ENCODE measurements around the gene PRKCA. TPM values are rescaled to one million over a fixed set of nuclear protein-coding genes. Genes with fewer than 3 reads are reported as not detected.

Gene PRKCA
- total and polyA plus RNA-seq, 2 of the 13 experiments (the other 11 are each of a cell fraction or from before 2014, with no cell fraction given), result 18.5 to 21.5 TPM

DNA sequence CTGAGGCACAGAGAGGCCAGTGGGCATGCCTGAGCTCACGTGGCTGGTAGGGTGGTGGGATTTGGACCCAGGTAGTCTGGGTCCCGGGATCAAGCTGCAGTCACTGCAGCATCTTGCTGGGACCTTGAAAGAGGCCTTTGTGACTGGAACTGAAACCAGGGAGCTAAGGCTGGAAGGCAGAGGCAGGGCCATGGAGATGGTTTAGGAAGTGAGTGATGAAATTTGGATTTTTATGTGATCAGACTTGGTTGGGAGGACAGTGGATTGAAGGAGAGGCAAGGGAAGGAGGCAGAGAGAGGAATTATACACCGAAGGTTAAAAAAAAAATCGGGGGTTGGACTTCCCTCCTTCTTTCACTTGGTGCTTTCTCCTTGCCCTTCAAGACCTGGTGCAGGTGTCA lies 277.1 kb downstream of the PRKCA start:
- Histone ChIP-seq H3K27me3 (ENCODE audit: control insufficient read depth in 1 of 2, insufficient read depth in 2 of 2, low read length in 2 of 2) (no peaks in the 10 kb centered on the region), H2AFZ (ENCODE audit: low read length) (no peak overlapping the region), H3K79me2 (ENCODE audit: insufficient read depth, low read length) (no peaks in the 10 kb centered on the region), H3K4me2 (ENCODE audit: low read depth, low read length) (no peak overlapping the region), H3K9ac (ENCODE audit: insufficient read depth, low read depth, low read length) (no peak overlapping the region), H3K27ac (ENCODE audit: extremely low read length, insufficient read depth, low read length) (no peak overlapping the region), H3K36me3 (replicated peaks in 1 of 2; ENCODE audit: control insufficient read depth in 1 of 2, insufficient read depth in 2 of 2, low read length in 2 of 2) (no peaks in the 10 kb centered on the region; a peak in 2 of 5 replicates), H3K4me3 (replicated peaks in 1 of 3; ENCODE audit: insufficient read depth in 1 of 3, low read depth in 2 of 3, low read length in 3 of 3) (no peak overlapping the region), H3K4me1 (ENCODE audit: insufficient read depth, low read length) (peaks cover 39% of the 10 kb centered on the region), H3K9me3 (ENCODE audit: low read length) (no peaks in the 10 kb centered on the region), H4K20me1 (ENCODE audit: insufficient read depth, low read length) (no peaks in the 10 kb centered on the region)
- TF ChIP-seq, protein P1, sequence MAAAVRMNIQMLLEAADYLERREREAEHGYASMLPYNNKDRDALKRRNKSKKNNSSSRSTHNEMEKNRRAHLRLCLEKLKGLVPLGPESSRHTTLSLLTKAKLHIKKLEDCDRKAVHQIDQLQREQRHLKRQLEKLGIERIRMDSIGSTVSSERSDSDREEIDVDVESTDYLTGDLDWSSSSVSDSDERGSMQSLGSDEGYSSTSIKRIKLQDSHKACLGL (CRISPR knock-in tag; IDR thresholded peaks at IDR 0.05), result no peak
- TF ChIP-seq, protein P2, sequence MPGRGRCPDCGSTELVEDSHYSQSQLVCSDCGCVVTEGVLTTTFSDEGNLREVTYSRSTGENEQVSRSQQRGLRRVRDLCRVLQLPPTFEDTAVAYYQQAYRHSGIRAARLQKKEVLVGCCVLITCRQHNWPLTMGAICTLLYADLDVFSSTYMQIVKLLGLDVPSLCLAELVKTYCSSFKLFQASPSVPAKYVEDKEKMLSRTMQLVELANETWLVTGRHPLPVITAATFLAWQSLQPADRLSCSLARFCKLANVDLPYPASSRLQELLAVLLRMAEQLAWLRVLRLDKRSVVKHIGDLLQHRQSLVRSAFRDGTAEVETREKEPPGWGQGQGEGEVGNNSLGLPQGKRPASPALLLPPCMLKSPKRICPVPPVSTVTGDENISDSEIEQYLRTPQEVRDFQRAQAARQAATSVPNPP (CRISPR knock-in tag; IDR thresholded peaks at IDR 0.05), result 0 out of 2 replicates have a peak, but pooled peaks have one; percentile 15
- no peak for DNase-seq (ENCODE audit: low spot score)
- no peak for ATAC-seq
- CTCF ChIA-PET (ENCODE audit: low intra/inter-chr PET ratio, low total read pairs), result no interaction called here
- POLR2A ChIA-PET, result no interaction called here
- no peak for FAIRE-seq
- intact Hi-C loops (cut with micrococcal nuclease; ENCODE audit: unreplicated experiment) (no loop called here), in situ Hi-C loops (cut with HindIII; ENCODE audit: extremely low pct_ligation_motif_present, low pct_unique_long_range_greater_than_20kb) (no loop called here)
- BruUV-seq (replicated peaks), result no TSS peak
- 89% methylated on average over 4 of the region's 4 CpGs for WGBS (ENCODE audit: low lambda C conversion rate)

DNA sequence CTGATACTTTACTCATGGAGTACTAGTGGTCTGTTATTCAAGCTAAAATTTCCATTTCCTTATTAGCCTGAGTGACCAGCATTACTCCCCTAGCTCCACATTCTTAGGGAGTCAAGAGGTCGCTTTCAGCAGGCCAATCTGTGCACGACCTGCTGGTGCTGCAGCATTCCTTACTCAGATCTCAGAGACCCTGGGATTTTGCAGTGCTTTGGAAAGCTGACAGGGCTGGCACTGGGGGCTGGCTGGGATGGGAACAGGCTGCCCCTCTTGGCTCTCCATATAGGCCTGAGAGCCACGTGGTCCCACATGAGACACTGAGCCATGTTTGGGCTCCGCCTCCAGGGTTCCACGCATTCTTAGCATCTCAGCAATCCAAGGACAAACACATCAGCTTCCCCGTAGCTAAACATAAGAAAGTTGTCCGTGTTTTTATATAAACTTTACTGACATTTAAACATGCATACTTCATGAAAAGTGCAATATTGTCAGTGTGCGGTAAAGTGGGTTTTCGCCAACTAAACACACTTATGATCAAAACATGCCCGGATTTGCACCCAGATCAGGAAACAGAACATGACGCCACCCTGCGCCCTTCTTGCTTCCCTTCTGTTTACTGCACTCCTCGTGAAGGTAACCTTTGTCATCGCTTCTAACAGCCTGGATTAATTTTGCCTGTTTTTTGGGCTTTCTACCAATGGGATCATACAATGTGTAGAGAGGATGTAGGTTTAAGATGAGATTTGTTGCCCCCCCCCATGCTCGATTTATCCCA lies 278.0 kb downstream of the PRKCA start:
- CTCF ChIA-PET (ENCODE audit: low intra/inter-chr PET ratio, low total read pairs), result no interaction called here
- no TSS peak for BruUV-seq (replicated peaks)
- intact Hi-C loops (cut with micrococcal nuclease; ENCODE audit: unreplicated experiment), result no loop called here
- peak; percentile 40 for ATAC-seq
- H3K27me3 ChIP-seq (ENCODE audit: control insufficient read depth in 1 of 2, insufficient read depth in 2 of 2, low read length in 2 of 2), result no peaks in the 10 kb centered on the region
- no peak overlapping the region for H3K27ac ChIP-seq (ENCODE audit: extremely low read length, insufficient read depth, low read length)
- peak; percentile 40 for DNase-seq (ENCODE audit: low spot score)
- no peak overlapping the region for H3K4me2 ChIP-seq (ENCODE audit: low read depth, low read length)
- no peaks in the 10 kb centered on the region for H3K9me3 ChIP-seq (ENCODE audit: low read length)
- no peaks in the 10 kb centered on the region for H4K20me1 ChIP-seq (ENCODE audit: insufficient read depth, low read length)
- no peak overlapping the region for H3K9ac ChIP-seq (ENCODE audit: insufficient read depth, low read depth, low read length)
- no peaks in the 10 kb centered on the region for H3K79me2 ChIP-seq (ENCODE audit: insufficient read depth, low read length)
- H3K36me3 ChIP-seq (replicated peaks in 1 of 2; ENCODE audit: control insufficient read depth in 1 of 2, insufficient read depth in 2 of 2, low read length in 2 of 2), result no peaks in the 10 kb centered on the region; a peak in 2 of 5 replicates
- FAIRE-seq, result no peak
- TF ChIP-seq SCMH1 (CRISPR knock-in tag; IDR thresholded peaks at IDR 0.05; ENCODE audit: borderline replicate concordance), result no peak
- TF ChIP-seq, protein P2 (CRISPR knock-in tag; IDR thresholded peaks at IDR 0.05), result 0 out of 2 replicates have a peak, but pooled peaks have one; percentile 4
- TF ChIP-seq, protein P3, sequence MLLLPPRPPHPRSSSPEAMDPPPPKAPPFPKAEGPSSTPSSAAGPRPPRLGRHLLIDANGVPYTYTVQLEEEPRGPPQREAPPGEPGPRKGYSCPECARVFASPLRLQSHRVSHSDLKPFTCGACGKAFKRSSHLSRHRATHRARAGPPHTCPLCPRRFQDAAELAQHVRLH (CRISPR knock-in tag; IDR thresholded peaks at IDR 0.05; ENCODE audit: borderline replicate concordance, low read depth), result 0 out of 2 replicates have a peak, but pooled peaks have one; percentile 38
- TF ChIP-seq NR2F6 (IDR thresholded peaks at IDR 0.05), result no peak; the same call in 1 of the 2 replicates
- 0 out of 2 replicates have a peak, but pooled peaks have one; percentile 20 for TF ChIP-seq NR2F6 (CRISPR knock-in tag; IDR thresholded peaks at IDR 0.05)
- in situ Hi-C loops (cut with HindIII; ENCODE audit: extremely low pct_ligation_motif_present, low pct_unique_long_range_greater_than_20kb), result no loop called here
- H3K4me3 ChIP-seq (replicated peaks in 1 of 3; ENCODE audit: insufficient read depth in 1 of 3, low read depth in 2 of 3, low read length in 3 of 3), result no peak overlapping the region
- H3K4me1 ChIP-seq (ENCODE audit: insufficient read depth, low read length), result peaks cover 39% of the 10 kb centered on the region
- WGBS (ENCODE audit: low lambda C conversion rate), result 84% methylated on average over 15 of the region's 15 CpGs
- no peak overlapping the region for H2AFZ ChIP-seq (ENCODE audit: low read length)
- POLR2A ChIA-PET, result no interaction called here

Measured in HepG2 (cell line).